Activated CD8-positive, alpha-beta memory T cell treated with anti-CD3 and anti-CD28 coated beads for 1 hour (primary cell): ENCODE measurements around the gene G3BP1.
"Not testable (repeated sequence)": the region's sequence is repeated elsewhere in the genome, so short reads cannot be mapped to it uniquely, and the experiment has no call there.

ENCODE experiments used
- DNase-seq, 2 donors: peaks; one replicate each; pipeline ENCODE4 v3.0.0-alpha.2; 2020; ENCODE audit warnings: low read depth in 1 of 2; ENCODE audit errors: extremely low read depth in 1 of 2

G3BP1 gene

GRCh38 chr5:151793358-151793757, 21.6 kb downstream of the G3BP1 start:
- no peak for DNase-seq

- no peak for DNase-seq
Measured at GRCh38 chr5:151795426-151795825, 23.7 kb downstream of the G3BP1 start.

GRCh38 chr5:151798674-151799073, 26.9 kb downstream of the G3BP1 start:
- DNase-seq = no peak

- DNase-seq = no peak
Measured at GRCh38 chr5:151799407-151799806, 27.7 kb downstream of the G3BP1 start.

- no peak for DNase-seq
Measured at GRCh38 chr5:151800532-151800931, 28.8 kb downstream of the G3BP1 start.

DNA sequence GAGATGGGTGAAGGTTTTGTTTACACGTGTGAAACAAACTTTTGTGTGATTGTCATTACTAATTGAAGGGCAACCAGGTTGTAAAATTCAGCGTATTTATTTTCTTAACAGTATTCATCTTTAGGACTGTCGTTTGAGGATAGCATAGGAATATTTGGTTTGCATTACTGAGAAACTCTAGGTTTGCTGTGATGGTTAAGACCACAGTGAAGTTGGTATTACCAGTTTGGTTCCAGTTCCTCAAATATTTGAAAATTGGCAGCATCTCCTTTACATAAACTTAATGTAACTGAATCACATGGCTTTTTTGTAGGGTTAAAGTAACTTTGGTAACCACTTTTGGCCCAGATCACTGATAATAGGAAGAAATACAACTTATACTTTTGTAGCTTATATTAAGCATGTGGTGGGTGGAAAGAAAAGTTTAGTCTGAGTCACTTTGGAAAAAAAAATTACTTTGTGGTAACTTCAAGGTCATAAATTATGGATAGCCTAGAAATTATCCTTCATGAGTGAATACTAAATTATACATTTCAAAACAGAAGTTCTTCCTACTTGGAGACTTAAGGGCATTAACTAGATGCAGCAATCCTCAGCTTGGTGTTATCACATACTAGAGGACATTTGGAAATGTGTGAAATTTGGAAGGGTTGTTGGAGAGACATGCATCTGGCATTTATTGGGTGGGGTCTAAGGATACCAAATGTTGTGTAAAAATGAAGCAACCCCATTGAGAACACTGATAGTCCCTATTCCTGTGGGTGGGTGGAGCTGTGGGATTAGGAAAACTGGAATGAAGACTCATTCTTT, 33.9 kb downstream of the G3BP1 start:
- no peak for DNase-seq

GRCh38 chr5:151808451-151809169, 36.9 kb downstream of the G3BP1 start:
- no peak for DNase-seq

GRCh38 chr5:151810449-151810848, 38.7 kb downstream of the G3BP1 start:
- DNase-seq = no peak

- no peak for DNase-seq
Measured at GRCh38 chr5:151810897-151811296, 39.1 kb downstream of the G3BP1 start.

DNA sequence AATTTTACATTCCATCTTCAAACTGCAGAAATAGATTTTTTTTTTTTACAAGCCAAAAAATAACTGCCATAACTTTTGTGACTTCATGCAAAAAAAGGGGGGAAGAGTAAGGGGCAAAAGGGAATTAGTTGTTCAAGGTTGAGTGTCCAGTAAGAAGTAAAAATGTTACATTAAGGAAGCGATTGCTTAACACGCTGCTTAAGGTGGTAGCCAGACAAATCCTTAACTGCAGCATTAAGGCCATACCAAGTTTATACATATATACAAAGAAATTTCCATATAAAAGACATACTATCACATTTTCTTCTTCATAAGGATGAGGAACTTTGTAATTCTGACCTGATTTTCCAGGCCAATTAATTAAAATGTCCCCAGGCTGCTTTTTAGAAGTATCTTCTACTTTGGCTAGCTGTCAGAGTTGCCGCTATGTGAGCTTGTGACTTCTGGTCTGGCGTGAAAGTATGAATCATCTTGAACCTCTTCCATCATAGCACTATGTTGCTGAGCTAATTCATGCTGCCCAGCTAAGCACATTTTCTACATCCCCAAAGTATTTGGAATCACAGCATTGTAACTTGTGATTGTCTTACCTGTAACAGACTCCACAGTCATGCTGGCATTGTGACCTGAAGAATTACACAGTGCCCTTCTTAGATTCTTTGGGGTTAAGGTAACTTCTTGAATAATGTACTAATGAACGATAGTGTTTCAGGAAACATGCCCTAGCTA, 40.0 kb downstream of the G3BP1 start:
- DNase-seq = no peak

GRCh38 chr5:151812757-151813309, 41.1 kb downstream of the G3BP1 start:
- DNase-seq = no peak

DNA sequence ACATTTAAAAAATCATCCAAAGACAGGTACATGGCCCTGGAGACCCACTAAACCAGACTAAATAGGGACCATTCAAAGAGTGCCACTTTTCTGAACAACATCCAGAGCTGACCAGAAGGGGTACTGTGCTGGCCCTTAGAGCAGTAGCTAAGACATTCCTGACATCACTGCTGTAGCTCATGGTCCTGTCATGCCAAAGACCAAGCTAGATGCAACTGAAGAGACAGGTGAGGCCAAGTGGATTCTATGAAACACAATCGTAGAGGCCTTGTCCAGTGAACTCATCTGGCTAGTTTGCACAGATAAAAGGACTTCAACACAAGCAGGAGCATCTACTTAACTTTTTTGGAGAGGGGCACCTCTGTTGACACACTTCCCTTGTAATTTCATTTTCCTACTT, 43.3 kb downstream of the G3BP1 start:
- no peak for DNase-seq

DNA sequence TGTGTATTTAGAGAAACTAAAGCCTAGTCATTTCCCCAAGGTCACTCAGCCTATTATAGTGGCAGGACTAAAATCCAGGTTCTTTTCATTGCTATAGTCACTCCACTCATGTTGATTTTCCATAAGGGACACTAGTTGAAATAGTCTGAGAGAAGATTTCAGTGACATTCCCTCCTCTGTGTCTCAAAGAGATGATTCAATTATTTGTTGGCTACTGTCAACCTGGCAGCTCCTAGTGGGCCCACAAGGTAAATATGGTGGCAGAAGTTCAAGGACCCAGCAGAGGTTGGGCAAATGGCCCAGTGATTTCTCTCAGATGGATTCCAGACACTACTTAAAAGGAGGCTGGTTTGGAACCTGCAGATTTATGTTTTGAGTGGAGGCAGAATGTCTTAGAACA, 48.1 kb downstream of the G3BP1 start:
- no peak for DNase-seq

DNA sequence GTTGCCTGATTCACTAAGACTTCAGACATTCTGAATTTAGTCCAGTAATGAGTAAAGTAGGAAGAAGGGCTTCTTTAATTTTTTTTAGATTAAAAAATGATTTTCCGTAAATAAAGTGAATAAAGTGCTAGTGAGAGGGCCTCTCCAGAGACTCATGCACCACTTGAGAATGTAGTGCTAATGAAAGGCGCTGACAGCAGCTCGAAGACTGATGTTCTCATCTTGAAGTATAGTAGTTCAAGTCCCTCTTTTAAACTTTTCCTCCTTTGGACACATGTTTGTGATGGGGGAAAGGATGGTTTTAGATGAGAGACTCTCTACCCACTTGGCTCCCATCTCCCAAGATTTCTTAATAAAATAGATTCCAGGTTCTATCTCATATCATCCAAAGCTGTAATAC, 48.5 kb downstream of the G3BP1 start:
- DNase-seq = no peak

GRCh38 chr5:151820903-151821302, 49.1 kb downstream of the G3BP1 start:
- DNase-seq = no peak

- no peak for DNase-seq
Measured at GRCh38 chr5:151822141-151822540, 50.4 kb downstream of the G3BP1 start.

GRCh38 chr5:151825445-151825844, 53.7 kb downstream of the G3BP1 start:
- DNase-seq = peak in 1 of 2 donors; percentile 0

GRCh38 chr5:151829370-151829769, 57.6 kb downstream of the G3BP1 start:
- no peak for DNase-seq

GRCh38 chr5:151832843-151833242, 61.1 kb downstream of the G3BP1 start:
- not testable (repeated sequence) for DNase-seq

- no peak for DNase-seq
Measured at GRCh38 chr5:151846765-151847164, 75.0 kb downstream of the G3BP1 start.

- no peak for DNase-seq
Measured at GRCh38 chr5:151847871-151848270, 76.1 kb downstream of the G3BP1 start.
